Measurements from ENCODE around the gene KIAA0232. TPM values are rescaled to one million over a fixed set of nuclear protein-coding genes. Genes with fewer than 3 reads are reported as not detected.
"Not testable (repeated sequence)": the region's sequence is repeated elsewhere in the genome, so short reads cannot be mapped to it uniquely, and the experiment has no call there.

KIAA0232 gene
- total RNA-seq, 1 donor from 2014 or later = 44.4 TPM

- no peak for FAIRE-seq
- no peak for DNase-seq (ENCODE audit: low spot score in 2 of 2)
Observed at GRCh38 chr4:6802626-6803025, 20.1 kb downstream of the KIAA0232 start.

GRCh38 chr4:6803246-6803645, 20.7 kb downstream of the KIAA0232 start:
- FAIRE-seq = peak; percentile 6
- DNase-seq (ENCODE audit: low spot score in 2 of 2) = no peak

GRCh38 chr4:6804082-6804752, 21.7 kb downstream of the KIAA0232 start:
- DNase-seq (ENCODE audit: low spot score in 2 of 2) = no peak
- no peak for FAIRE-seq

DNA sequence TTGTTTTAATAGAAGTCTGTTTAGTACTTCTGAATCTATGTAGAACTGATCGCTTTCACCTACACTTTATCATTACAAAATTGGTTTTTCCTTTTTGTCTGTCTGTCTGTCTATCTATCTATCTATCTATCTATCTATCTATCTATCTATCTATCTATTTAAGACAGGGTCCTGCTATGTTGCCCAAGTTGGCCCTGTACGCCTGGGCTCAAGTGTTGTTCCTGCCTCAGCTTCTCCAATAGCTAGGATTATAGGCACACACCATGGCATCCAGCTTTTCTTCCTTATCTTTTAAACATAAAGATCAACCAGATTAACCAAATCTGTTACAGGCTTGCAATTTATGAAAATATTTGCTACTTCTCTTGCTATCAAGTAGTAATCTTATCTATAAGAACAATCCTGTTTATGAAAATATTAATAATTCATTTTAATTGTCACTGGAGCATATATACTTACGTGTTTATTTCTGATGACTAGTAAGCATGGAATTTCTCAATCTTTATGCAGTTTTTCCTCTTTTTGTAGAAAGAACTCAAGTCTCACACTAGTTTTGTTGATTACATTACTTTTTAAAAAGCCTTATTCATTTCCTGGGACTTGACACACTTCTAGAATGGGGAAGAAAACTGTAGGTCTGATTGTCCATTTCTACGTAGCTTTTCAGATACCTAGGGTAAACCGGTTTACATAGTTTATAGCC, 24.5 kb downstream of the KIAA0232 start:
- FAIRE-seq (no peak), DNase-seq (ENCODE audit: low spot score in 2 of 2) (no peak)

DNA sequence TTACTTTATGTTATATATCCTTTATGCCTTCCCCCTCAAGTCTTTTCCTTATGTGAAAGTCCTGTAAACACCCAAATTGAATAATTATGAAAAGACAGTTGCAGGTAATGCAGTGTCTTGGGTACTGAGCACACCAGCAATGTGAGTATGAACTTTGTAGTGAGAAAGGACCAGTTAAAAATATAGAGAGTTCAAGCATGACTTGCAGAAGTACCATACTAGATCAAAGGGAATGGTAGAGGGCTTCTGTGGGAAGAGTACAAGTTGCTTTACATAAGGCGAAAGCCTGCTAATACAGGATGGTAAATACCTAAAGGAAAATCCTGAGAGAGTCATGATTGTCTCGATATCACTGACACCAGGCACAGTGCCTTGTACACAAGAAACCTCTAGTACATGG, 25.7 kb downstream of the KIAA0232 start:
- FAIRE-seq = no peak

DNA sequence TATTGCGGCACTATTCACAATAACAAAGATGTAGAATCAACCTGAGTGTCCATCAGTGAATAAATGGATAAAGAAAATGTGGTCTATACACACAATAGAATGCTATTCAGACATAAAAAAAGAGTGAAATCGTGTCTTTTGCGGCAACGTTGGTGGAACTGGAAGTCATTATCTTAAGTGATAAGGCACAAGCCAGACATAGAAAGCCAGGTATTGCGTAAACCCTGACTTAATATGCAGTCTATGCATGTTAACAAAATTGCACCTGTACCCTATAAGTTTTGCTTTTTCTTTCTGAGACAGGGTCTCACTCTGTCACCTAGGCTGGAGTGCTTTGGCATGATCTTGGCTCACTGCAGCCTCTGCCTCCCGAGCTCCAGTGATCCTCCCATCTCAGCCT, 28.6 kb downstream of the KIAA0232 start:
- no peak for DNase-seq (ENCODE audit: low spot score in 2 of 2)
- no peak for FAIRE-seq

More for the DNA sequence above, 25.7 kb downstream of the KIAA0232 start:
- DNase-seq (ENCODE audit: low spot score in 2 of 2) = no peak

GRCh38 chr4:6812766-6813165, 30.2 kb downstream of the KIAA0232 start:
- no peak for FAIRE-seq
- no peak for DNase-seq (ENCODE audit: low spot score in 2 of 2)

DNA sequence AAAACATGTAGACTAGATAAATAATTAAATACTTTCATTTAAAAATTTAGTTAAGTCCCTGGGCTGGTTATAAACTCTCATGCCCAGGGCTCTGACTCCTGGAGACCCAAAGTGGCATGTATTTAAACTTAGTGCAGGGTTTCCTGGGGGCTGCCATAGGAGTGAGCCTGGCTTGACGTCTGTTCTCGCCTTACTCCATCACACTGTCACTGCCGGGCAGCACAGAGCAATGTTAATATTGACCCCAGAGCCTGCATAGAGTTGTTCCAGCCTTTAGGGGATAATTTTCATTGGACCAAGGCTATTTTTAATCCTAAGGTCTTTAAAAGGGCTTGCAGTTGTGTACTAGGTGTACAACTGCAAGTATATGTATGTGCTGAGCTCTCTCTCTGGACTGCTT, 31.2 kb downstream of the KIAA0232 start:
- FAIRE-seq = no peak
- DNase-seq (ENCODE audit: low spot score in 2 of 2) = no peak

GRCh38 chr4:6815029-6815836, 32.7 kb downstream of the KIAA0232 start:
- FAIRE-seq (no peak), DNase-seq (ENCODE audit: low spot score in 2 of 2) (no peak)

- no peak for FAIRE-seq
Observed at GRCh38 chr4:6819295-6819694, 36.8 kb downstream of the KIAA0232 start.

GRCh38 chr4:6820695-6821094, 38.2 kb downstream of the KIAA0232 start:
- DNase-seq (ENCODE audit: low spot score in 2 of 2) (no peak), FAIRE-seq (no peak)

More at GRCh38 chr4:6819295-6819694, 36.8 kb downstream of the KIAA0232 start:
- DNase-seq (ENCODE audit: low spot score in 2 of 2) = no peak

- FAIRE-seq = no peak
- no peak for DNase-seq (ENCODE audit: low spot score in 2 of 2)
Observed at GRCh38 chr4:6824071-6824470, 41.5 kb downstream of the KIAA0232 start.

- no peak for DNase-seq (ENCODE audit: low spot score in 2 of 2)
- no peak for FAIRE-seq
Observed at GRCh38 chr4:6824772-6825402, 42.4 kb downstream of the KIAA0232 start.

DNA sequence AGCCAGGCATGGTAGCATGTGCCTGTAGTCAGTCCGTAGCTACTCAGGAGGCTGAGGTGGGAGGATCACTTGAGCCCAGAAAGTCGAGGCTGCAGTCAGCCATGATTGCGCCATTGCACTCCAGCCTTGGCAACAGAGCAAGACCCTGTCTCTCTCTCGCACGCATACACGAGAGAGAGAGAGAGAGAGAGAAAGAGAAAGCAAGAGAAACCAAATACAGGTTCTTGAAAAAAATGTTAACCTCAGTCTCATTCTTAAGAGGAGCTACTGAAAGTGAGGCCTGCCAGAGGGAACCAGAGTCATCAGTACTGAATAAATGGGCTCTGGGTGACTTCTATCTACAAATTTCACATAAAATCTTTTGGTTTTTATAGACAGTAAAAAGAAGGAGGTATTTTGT, 42.9 kb downstream of the KIAA0232 start:
- FAIRE-seq (no peak), DNase-seq (ENCODE audit: low spot score in 2 of 2) (no peak)

GRCh38 chr4:6826781-6827508, 44.4 kb downstream of the KIAA0232 start:
- FAIRE-seq (no peak), DNase-seq (ENCODE audit: low spot score in 2 of 2) (no peak)

GRCh38 chr4:6829086-6829485, 46.6 kb downstream of the KIAA0232 start:
- FAIRE-seq (no peak), DNase-seq (ENCODE audit: low spot score in 2 of 2) (no peak)

DNA sequence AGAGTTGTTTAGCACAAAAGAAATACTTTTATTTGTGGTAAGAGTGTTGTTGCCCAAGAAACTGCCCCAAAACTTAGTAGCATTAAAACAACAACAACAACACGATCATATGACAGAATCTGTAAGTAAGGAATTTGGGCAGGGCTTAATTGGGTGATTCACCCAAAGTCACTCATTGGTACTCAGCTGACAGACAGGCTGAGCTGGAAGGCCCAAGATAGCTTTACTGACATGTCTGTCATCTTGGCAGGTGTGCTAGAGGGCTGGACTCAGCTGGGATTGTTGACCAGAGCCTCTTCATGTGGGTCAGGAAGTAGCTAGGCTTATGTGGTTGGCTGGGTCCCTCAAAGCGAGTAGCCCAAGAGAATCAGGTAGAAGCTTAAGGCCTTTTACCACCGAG, 52.3 kb downstream of the KIAA0232 start:
- no peak for DNase-seq (ENCODE audit: low spot score in 2 of 2)
- FAIRE-seq = no peak

- not testable (repeated sequence) for DNase-seq (ENCODE audit: low spot score in 2 of 2); FAIRE-seq
Observed at GRCh38 chr4:6835616-6836015, 53.1 kb downstream of the KIAA0232 start.

DNA sequence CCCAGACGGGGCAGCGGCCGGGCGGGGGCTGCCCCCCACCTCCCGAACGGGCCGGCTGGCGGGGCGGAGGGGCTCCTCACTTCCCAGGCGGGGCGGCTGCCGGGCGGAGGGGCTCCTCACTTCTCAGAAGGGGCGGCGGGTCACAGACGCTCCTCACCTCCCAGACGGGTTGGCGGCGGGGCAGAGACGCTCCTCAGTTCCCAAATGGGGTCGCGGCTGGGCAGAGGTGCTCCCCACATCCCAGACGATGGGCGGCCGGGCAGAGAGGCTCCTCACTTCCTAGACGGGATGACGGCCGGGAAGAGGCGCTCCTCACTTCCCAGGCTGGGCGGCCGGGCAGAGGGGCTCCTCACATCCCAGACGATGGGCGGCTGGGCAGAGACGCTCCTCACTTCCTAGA, 54.6 kb downstream of the KIAA0232 start:
- FAIRE-seq; DNase-seq (ENCODE audit: low spot score in 2 of 2): not testable (repeated sequence)

- FAIRE-seq (no peak), DNase-seq (ENCODE audit: low spot score in 2 of 2) (no peak)
Observed at GRCh38 chr4:6839579-6839978, 57.1 kb downstream of the KIAA0232 start.

Data from frontal cortex (tissue), 4 donors.